K562 (cell line): Measurements from ENCODE around the gene UBE2C. TPM values are rescaled to one million over a fixed set of nuclear protein-coding genes. Genes with fewer than 3 reads are reported as not detected.
A peak's percentile ranks its signal among the peaks of the same experiment; 100 is the strongest.

ENCODE experiments used
- EHMT2 ChIP-seq: fragments of 450-650 bp; IDR thresholded peaks from 2 replicates; pipeline ENCODE4 v1.6.1; 2018; ENCODE audit warnings: antibody characterized with exemption
- MYC ChIP-seq, 2 experiments: fragments of 250-450 bp in 1 of 2; sonication (Bioruptor Pico) in 1 of 2; IDR thresholded peaks; 2 replicates each; pipeline versions ENCODE4 v1.5.1 to v1.6.1; 2012 to 2021; ENCODE audit warnings: low read depth in 2 of 2, borderline replicate concordance in 1 of 2, improper control_type of control experiment in 1 of 2, low read length in 1 of 2, mild to moderate bottlenecking in 1 of 2, moderate library complexity in 1 of 2
- RFX1 ChIP-seq: fragments of 450-650 bp; IDR thresholded peaks from 2 replicates; pipeline ENCODE4 v1.6.1; 2016; ENCODE audit warnings: mild to moderate bottlenecking, moderate library complexity
- TCF3 ChIP-seq: sonication (generic); formaldehyde crosslinking; IDR thresholded peaks from 2 replicates; pipeline ENCODE4 v1.4.0; 2020; ENCODE audit warnings: mild to moderate bottlenecking, missing genetic modification reagents
- polyA plus RNA-seq, 8 experiments: library from polyadenylated mRNA; depleted of rRNA in 4 of 8; stranded (reverse) in 5 of 8; unstranded in 3 of 8; fragments of >200 nt; fragmentation: Nextera tagmentation in 2 of 8; fragmentation: Illumina TruSeq in 1 of 8; extraction: Ambion mirVana in 2 of 8; extraction: Trizol in 1 of 8; gene quantifications; 2 replicates each; pipeline versions ENCODE4 v1.2.1 to v1.2.3, GENCODE V29; 2011 to 2014; ENCODE audit warnings: inconsistent platforms in 1 of 8, missing spikeins in 1 of 8
- total RNA-seq, 7 experiments: library from RNA; depleted of rRNA in 6 of 7; stranded (reverse); fragments of >200 nt in 6 of 7; fragmentation: Illumina TruSeq in 2 of 7; extraction: Trizol in 2 of 7; gene quantifications; 2 replicates each; pipeline versions ENCODE4 v1.2.1 to v1.2.3, GENCODE V29; 2011 to 2021; ENCODE audit warnings: low replicate concordance in 1 of 7
- TF ChIP-seq, protein P1 (sequence below): sonication (generic); formaldehyde crosslinking; IDR thresholded peaks from 2 replicates; pipeline ENCODE4 v1.8.0; 2022; ENCODE audit warnings: mild to moderate bottlenecking, missing genetic modification reagents
- TF ChIP-seq, protein P2 (sequence below): fragments of 450-650 bp; formaldehyde crosslinking; IDR thresholded peaks from 2 replicates; pipeline ENCODE4 v1.4.0; 2020; ENCODE audit warnings: mild to moderate bottlenecking, moderate library complexity

Gene UBE2C
- total and polyA plus RNA-seq, 9 of the 15 experiments (the other 6 are each of a cell fraction or from before 2014, with no cell fraction given): 0.51 to 1.6 (median 0.69) TPM

DNA sequence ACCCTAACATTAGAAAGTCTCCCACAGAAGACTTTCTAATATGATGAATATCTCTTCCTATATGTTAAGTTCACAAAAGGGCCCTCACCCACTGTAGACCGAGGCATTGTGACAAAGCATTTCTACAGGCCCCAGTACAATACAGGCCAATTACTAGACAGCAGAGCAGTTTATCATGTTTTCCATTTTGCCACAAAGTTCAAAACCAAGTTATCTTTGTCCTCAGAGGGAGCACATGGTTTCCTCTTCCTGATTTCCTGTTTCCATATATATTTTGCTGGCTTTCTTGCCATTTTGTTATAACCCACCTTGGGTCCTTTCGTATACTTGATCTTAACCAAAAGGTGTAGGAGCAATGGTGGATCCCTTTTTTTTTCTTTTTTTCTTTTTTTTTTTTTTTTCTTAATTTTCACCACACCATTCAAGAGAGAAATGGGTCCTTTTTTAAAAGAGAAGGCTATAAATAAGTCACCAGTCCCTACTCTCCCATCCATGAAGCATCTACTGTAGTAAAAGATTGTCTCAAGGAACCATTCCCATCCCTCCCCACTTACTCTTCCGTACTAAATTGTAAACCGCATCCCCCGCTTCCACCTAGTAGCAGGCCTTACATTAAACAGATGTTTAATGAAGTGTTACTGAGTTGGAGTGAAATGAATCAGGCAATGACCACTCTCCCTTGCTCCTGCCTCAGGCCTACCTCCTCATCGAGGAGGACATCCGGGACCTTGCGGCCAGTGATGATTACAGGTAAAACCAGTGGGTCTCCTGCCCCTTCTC, 2.1 kb upstream of the UBE2C start (continued):
- TF ChIP-seq, protein P1, sequence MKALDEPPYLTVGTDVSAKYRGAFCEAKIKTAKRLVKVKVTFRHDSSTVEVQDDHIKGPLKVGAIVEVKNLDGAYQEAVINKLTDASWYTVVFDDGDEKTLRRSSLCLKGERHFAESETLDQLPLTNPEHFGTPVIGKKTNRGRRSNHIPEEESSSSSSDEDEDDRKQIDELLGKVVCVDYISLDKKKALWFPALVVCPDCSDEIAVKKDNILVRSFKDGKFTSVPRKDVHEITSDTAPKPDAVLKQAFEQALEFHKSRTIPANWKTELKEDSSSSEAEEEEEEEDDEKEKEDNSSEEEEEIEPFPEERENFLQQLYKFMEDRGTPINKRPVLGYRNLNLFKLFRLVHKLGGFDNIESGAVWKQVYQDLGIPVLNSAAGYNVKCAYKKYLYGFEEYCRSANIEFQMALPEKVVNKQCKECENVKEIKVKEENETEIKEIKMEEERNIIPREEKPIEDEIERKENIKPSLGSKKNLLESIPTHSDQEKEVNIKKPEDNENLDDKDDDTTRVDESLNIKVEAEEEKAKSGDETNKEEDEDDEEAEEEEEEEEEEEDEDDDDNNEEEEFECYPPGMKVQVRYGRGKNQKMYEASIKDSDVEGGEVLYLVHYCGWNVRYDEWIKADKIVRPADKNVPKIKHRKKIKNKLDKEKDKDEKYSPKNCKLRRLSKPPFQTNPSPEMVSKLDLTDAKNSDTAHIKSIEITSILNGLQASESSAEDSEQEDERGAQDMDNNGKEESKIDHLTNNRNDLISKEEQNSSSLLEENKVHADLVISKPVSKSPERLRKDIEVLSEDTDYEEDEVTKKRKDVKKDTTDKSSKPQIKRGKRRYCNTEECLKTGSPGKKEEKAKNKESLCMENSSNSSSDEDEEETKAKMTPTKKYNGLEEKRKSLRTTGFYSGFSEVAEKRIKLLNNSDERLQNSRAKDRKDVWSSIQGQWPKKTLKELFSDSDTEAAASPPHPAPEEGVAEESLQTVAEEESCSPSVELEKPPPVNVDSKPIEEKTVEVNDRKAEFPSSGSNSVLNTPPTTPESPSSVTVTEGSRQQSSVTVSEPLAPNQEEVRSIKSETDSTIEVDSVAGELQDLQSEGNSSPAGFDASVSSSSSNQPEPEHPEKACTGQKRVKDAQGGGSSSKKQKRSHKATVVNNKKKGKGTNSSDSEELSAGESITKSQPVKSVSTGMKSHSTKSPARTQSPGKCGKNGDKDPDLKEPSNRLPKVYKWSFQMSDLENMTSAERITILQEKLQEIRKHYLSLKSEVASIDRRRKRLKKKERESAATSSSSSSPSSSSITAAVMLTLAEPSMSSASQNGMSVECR: no peak
- TF ChIP-seq TCF3 (CRISPR knock-in tag): peak; percentile 72
- no peak for TF ChIP-seq RFX1
- peak; percentile 73 for TF ChIP-seq MYC (IDR thresholded peaks at IDR 0.05; ENCODE audit: low read depth, low read length)
- no peak for TF ChIP-seq MYC (CRISPR knock-in tag; IDR thresholded peaks at IDR 0.05; ENCODE audit: borderline replicate concordance, low read depth)
- TF ChIP-seq, protein P2, sequence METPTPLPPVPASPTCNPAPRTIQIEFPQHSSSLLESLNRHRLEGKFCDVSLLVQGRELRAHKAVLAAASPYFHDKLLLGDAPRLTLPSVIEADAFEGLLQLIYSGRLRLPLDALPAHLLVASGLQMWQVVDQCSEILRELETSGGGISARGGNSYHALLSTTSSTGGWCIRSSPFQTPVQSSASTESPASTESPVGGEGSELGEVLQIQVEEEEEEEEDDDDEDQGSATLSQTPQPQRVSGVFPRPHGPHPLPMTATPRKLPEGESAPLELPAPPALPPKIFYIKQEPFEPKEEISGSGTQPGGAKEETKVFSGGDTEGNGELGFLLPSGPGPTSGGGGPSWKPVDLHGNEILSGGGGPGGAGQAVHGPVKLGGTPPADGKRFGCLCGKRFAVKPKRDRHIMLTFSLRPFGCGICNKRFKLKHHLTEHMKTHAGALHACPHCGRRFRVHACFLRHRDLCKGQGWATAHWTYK (CRISPR knock-in tag): no peak
- TF ChIP-seq EHMT2: peak; percentile 54; the same call in 1 of the 2 replicates
